ENCODE data around the gene UGCG.

DNA sequence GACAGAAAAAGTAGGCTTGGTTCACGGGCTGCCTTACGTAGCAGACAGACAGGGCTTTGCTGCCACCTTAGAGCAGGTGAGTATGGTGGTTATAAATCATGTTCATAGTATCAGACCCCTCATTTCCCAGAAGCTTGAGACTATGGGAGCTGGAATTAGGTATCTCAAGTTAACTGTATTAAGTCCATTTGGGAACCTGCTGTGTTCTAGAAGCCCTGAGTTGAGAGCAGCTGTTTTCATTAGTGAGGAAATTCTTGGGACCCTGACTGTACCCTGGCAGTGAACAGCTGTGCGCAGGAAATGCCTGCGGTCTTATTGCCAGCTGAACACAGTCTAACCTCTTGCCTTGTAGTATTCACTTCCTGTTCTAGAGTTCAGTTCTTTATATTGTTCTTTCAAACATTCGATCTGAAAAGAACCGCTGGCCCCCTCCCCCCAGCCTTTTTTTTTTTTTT, 29.8 kb downstream of the UGCG start:
- TF ChIP-seq, protein P1, sequence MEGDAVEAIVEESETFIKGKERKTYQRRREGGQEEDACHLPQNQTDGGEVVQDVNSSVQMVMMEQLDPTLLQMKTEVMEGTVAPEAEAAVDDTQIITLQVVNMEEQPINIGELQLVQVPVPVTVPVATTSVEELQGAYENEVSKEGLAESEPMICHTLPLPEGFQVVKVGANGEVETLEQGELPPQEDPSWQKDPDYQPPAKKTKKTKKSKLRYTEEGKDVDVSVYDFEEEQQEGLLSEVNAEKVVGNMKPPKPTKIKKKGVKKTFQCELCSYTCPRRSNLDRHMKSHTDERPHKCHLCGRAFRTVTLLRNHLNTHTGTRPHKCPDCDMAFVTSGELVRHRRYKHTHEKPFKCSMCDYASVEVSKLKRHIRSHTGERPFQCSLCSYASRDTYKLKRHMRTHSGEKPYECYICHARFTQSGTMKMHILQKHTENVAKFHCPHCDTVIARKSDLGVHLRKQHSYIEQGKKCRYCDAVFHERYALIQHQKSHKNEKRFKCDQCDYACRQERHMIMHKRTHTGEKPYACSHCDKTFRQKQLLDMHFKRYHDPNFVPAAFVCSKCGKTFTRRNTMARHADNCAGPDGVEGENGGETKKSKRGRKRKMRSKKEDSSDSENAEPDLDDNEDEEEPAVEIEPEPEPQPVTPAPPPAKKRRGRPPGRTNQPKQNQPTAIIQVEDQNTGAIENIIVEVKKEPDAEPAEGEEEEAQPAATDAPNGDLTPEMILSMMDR (conservative IDR thresholded peaks at IDR 0.05), result no peak
- TF ChIP-seq EZH2 (IDR thresholded peaks at IDR 0.05; ENCODE audit: low read depth), result no peak

All from PC-9 (cell line).